Ascending aorta (tissue), 2 donors: ENCODE results near the gene BABAM2. TPM values are rescaled to one million over a fixed set of nuclear protein-coding genes. Genes with fewer than 3 reads are reported as not detected.

ENCODE experiments used
- DNase-seq, 2 donors: peaks; one replicate each; pipeline ENCODE4 v3.0.0-alpha.2; 2019; ENCODE audit warnings: low spot score in 2 of 2
- H3K27ac ChIP-seq, 2 donors: fragments of 200-600 bp; sonication (generic); one replicate each; pipeline ENCODE4 v1.5.1; 2016 to 2017; ENCODE audit warnings: mild to moderate bottlenecking in 1 of 2
- H3K27me3 ChIP-seq: fragments of 200-600 bp; sonication (generic); one replicate; pipeline ENCODE4 v1.5.1; 2017
- H3K36me3 ChIP-seq, 2 donors: fragments of 200-600 bp; sonication (generic); one replicate each; pipeline ENCODE4 v1.5.1; 2016
- H3K4me1 ChIP-seq, 2 donors: fragments of 200-600 bp; sonication (generic); one replicate each; pipeline ENCODE4 v1.5.1; 2016 to 2017; ENCODE audit warnings: mild to moderate bottlenecking in 1 of 2
- H3K4me3 ChIP-seq, 2 donors: fragments of 200-600 bp; sonication (generic); one replicate each; pipeline ENCODE4 v1.5.1; 2016 to 2017; ENCODE audit warnings: mild to moderate bottlenecking in 1 of 2
- H3K9me3 ChIP-seq, 2 donors: fragments of 200-600 bp; sonication (generic); one replicate each; pipeline ENCODE4 v1.5.1; 2016
- intact Hi-C: fragments of 100-400 bp; cut with DNase I; formaldehyde crosslinking; loops from one replicate; pipeline ENCODE4 v1.15.1; 2023
- total RNA-seq: library from RNA; depleted of rRNA; stranded (reverse); fragments of >200 nt; gene quantifications from one replicate; pipeline ENCODE4 v1.1.0, GENCODE V29; 2016
- TF ChIP-seq, protein P1 (sequence below), 3 experiments: fragments of 200-600 bp in 2 of 3; fragments of 450-650 bp in 1 of 3; sonication (generic) in 2 of 3; IDR thresholded peaks; one replicate each; pipeline ENCODE4 v1.5.1; 2016 to 2019; ENCODE audit warnings: antibody characterized with exemption in 3 of 3, mild to moderate bottlenecking in 1 of 3, moderate library complexity in 1 of 3

BABAM2 gene
- total RNA-seq, 1 donor from 2014 or later: 19.6 TPM

DNA sequence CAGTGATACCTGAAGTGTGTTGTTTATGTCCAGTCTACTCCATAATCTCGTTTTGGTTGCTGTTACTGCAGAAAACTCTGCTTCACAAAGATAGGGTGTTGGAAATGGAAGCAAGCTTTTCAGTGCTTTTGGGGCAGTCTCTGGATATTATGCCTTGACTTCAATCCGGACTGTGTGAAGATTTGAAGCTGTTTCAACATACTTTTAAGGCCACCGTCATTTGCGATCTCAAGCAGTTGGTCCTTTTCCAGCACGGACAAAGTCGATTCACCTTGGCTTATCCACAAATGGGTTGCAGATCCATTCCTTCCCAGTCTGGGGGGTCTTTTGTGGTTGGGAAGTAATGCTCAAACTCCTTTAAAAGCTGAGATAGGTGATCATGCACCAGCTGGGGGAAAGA is 20.8 kb upstream of the BABAM2 start:
- intact Hi-C loops: no loop called here
- H3K36me3 ChIP-seq: no peaks in the 10 kb centered on the region
- no peaks in the 10 kb centered on the region for H3K4me1 ChIP-seq
- TF ChIP-seq, protein P1, sequence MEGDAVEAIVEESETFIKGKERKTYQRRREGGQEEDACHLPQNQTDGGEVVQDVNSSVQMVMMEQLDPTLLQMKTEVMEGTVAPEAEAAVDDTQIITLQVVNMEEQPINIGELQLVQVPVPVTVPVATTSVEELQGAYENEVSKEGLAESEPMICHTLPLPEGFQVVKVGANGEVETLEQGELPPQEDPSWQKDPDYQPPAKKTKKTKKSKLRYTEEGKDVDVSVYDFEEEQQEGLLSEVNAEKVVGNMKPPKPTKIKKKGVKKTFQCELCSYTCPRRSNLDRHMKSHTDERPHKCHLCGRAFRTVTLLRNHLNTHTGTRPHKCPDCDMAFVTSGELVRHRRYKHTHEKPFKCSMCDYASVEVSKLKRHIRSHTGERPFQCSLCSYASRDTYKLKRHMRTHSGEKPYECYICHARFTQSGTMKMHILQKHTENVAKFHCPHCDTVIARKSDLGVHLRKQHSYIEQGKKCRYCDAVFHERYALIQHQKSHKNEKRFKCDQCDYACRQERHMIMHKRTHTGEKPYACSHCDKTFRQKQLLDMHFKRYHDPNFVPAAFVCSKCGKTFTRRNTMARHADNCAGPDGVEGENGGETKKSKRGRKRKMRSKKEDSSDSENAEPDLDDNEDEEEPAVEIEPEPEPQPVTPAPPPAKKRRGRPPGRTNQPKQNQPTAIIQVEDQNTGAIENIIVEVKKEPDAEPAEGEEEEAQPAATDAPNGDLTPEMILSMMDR (IDR thresholded peaks at IDR 0.05): no peak
- no peak overlapping the region for H3K27ac ChIP-seq
- H3K27me3 ChIP-seq: no peaks in the 10 kb centered on the region
- H3K4me3 ChIP-seq: no peak overlapping the region
- no peak for DNase-seq
- H3K9me3 ChIP-seq: no peaks in the 10 kb centered on the region

DNA sequence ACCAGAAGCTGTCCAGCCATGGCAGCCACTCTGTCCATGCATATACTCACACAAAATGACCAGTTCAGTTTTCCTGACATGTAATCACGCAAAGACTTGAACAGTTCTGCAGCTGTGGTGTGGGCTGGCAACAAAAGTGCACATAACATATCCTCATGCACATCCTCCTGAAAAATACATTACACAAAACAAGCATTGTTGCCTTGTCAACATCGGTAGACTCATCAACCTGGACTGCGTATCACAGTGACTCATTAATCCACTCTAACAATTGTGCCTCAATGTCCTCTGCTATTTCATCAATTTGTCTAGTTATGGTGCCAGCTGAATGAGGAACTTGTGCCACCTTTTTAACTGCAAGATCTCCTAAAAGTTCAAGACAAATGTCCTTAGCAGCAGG is 19.8 kb upstream of the BABAM2 start:
- Histone ChIP-seq H3K27ac (no peak overlapping the region), H3K9me3 (no peaks in the 10 kb centered on the region), H3K27me3 (no peaks in the 10 kb centered on the region), H3K4me1 (no peaks in the 10 kb centered on the region), H3K4me3 (no peak overlapping the region), H3K36me3 (no peaks in the 10 kb centered on the region)
- TF ChIP-seq, protein P1 (IDR thresholded peaks at IDR 0.05): no peak
- DNase-seq: no peak
- intact Hi-C loops: no loop called here

- Histone ChIP-seq H3K4me3 (no peak overlapping the region), H3K27ac (no peak overlapping the region), H3K36me3 (no peaks in the 10 kb centered on the region), H3K9me3 (peaks cover 0 to 5% of the 10 kb centered on the region in 2 donors), H3K4me1 (no peaks in the 10 kb centered on the region), H3K27me3 (no peaks in the 10 kb centered on the region)
- DNase-seq: no peak
- TF ChIP-seq, protein P1 (IDR thresholded peaks at IDR 0.05): no peak
- intact Hi-C loops: no loop called here
These were observed 18.7 kb upstream of the BABAM2 start for GRCh38 chr2:27871802-27872201.

DNA sequence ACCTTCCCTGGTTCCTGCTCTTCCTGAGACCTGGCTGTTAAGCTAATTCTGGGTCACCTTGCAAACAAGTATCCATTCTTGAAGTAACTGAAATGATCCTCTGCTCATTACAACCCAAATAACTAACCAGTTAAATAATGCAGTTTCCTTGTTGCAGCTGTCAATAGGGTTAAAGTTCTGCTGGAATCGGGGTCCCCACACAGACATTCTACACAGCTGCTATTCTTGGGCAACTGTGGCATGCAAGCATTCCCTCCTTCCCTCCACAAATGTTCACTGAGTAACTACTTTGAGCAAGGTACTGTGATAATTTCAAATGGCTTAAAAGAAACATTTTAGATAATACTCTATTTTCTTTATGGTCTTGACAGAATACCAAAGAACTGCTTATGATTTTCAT is 17.4 kb upstream of the BABAM2 start:
- TF ChIP-seq, protein P1 (IDR thresholded peaks at IDR 0.05): no peak
- H3K4me3 ChIP-seq: no peak overlapping the region
- H3K36me3 ChIP-seq: no peaks in the 10 kb centered on the region
- H3K4me1 ChIP-seq: no peaks in the 10 kb centered on the region
- no peak for DNase-seq
- no peaks in the 10 kb centered on the region for H3K27me3 ChIP-seq
- intact Hi-C loops: no loop called here
- H3K27ac ChIP-seq: no peak overlapping the region
- H3K9me3 ChIP-seq: peaks cover 0 to 5% of the 10 kb centered on the region in 2 donors

GRCh38 chr2:27875089-27875881 is 15.2 kb upstream of the BABAM2 start:
- Histone ChIP-seq H3K27me3 (no peaks in the 10 kb centered on the region), H3K27ac (no peak overlapping the region), H3K36me3 (no peaks in the 10 kb centered on the region), H3K4me3 (no peak overlapping the region), H3K9me3 (peaks cover 0 to 5% of the 10 kb centered on the region in 2 donors), H3K4me1 (no peaks in the 10 kb centered on the region)
- intact Hi-C loops: no loop called here
- TF ChIP-seq, protein P1 (IDR thresholded peaks at IDR 0.05): no peak
- no peak for DNase-seq
